ENCODE measurements around the gene SYS1.
A peak's percentile ranks its signal among the peaks of the same experiment; 100 is the strongest.

Gene SYS1

GRCh38 chr20:45358282-45359068 is 4.5 kb upstream of the SYS1 start:
- DNase-seq = no peak

DNA sequence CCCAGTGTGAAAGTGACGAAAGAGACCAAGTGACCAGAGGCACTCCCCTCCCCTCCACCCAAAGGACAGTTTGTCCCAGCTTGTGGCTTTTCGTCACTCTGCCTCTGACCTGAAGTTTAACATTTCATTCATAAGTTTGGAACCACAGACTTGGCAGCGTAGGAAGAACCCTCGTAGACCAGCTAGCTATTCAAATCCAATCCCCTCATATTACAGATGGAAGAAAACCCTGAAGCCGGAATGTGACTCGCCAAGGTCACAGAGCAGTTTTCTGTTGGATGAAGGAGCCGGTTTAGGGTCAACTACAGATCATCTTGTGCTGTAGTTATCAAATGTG is 3.9 kb upstream of the SYS1 start:
- no peak for DNase-seq

DNA sequence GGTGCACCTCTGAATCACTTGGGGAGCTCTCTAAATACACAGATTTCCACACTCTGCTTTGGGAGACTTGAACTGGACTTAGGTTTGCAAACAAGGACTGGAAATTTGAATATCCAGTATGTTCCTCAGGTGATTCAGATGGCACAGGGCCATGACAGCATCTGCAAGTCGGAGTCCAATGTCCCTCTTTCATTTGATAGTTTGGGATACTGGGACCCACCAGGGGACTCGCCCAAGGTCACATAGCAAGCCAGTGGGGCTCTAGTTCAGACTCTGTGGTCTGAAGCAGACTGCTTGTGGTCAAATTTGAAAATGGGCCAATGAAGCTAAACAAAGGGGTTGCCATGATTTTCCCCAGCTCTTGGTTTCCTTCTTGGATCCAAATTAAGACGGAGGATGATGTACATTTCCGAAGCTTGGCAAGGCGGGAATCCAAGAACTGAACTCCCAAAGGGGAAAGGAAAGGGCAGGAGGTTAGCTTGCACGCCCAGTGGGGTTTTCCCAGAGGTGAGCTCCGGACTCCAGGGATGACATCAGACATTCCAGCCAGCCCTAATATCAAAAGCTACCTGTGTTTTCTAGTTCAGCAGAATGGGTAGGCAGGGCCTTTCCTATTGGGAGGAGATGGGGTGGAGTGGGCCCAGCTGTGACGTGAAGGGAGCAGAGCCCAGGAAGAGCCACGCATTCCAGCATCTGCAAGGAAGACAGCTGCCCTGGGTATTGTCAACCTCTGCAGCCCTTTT is 3.4 kb upstream of the SYS1 start:
- no peak for DNase-seq

GRCh38 chr20:45361793-45362192 is 1.2 kb upstream of the SYS1 start:
- DNase-seq = no peak

DNA sequence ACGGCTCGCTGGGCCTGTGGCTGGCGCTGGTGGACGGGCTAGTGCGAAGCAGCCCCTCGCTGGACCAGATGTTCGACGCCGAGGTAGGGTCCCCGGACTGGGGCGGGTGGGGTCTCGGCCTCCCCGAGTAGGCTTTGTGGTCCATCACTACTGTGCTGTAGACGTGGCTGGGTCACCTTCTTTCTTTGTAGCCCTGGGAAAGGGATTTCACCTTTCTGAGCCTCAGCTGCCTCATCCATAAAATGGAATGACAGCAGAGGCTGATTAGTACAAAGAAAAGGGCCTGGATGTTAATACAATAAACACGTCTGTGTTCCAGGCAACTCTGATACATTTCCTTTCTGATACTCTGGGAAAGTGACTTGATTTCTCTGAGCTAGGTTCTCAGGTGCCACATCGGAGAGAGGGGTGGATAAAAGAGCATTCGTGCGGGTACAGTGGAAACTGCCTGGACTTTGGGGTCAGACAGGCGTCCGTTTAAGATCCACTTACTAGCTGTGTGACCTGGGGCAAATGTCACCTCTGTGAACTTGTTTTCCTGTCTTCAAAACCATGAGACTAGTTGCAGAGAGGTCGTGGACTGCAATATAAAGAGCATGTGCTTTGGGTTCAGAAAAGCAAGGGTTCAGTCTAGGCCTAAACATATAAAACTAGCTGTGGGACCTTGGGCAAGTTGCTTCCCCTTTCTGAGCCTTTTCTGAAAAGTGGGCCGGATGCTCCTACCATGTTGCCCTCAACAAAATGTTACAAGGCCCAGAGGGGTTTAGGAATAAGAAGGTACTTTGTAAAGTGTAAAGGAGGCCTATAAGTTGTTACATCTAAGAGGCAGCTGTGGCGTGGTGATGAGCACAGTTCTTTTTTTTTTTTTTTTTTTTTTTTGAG is 896 bp downstream of the SYS1 start:
- no peak for DNase-seq

DNA sequence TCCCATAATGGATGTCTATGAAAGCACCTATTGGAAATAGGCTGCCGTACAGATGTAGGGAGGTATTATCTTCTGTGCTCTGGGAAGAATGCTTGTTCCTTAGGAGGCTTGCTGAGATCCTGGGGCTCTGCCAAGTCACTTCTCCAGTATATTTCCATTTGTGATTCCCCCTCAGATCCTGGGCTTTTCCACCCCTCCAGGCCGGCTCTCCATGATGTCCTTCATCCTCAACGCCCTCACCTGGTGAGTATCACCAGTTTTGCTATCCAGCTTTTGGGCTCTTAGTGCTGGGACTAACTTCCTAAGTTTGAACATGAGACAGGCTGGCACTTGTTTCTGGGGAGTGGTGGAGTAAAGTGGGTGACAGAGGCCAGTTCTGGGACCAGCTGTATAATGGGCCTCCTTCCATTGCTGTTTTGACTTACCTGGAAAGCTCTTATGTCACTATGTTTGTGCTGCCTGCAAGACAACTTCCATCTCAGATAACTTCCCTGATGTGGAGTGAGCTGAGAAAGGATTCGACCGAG is 2.6 kb downstream of the SYS1 start:
- DNase-seq = no peak

DNA sequence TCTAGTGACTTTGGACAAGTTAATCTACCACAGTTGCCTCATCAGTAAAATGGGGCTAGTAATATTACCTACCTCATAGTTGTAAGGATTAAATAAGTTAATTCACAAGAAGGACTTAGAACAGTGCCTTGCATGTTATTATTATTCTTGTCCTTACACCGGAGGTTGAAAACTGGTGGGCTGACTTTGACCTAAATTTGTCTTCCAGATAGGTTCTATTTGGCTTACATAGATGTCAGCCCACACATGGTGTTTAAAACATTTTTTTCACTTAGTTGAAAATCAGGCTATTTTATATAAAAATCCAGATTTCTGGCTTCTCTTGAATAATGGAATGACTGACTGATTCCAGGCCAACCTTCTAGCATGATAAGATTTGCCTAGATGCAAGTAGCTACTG is 3.2 kb downstream of the SYS1 start:
- no peak for DNase-seq

GRCh38 chr20:45366631-45367030 is 3.7 kb downstream of the SYS1 start:
- peak in 1 of 2 donors; percentile 13 for DNase-seq

- DNase-seq = no peak
These were observed 4.2 kb downstream of the SYS1 start for GRCh38 chr20:45367126-45367525.

DNA sequence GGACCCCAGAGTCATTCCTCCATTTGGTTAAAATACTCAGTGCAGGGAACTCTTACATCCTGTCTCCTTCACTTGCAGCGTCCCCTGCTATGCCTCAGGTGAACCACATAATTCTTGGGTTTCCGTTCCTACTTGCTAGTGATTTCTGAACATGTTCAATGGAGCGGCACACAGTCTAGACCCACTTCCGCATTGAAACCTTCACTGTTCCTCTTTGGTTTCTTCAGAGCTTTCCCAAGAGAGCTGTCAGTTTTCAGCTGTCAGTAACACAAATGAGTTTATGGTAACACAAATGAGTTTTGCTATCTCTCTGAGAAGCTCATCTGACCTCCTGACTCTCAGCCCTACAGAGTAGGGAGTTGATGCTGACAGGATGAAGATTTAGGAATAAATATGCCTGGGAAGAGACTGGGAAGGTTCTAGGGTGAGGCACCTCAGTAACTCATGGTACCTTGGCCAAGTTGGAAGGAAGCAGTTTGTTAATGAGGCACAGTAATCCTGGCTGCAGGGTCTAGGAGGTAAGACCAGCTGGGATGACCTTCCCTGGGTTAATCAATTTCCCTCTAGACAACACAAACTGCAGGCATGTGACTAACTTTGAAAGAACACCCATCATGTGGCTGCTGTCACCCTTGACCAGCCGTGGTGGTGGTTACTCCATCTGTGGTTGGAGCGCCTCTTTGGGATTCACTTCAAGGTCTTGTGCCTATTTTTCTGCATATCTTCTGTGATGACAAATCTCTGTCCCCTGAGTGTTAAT is 5.4 kb downstream of the SYS1 start:
- DNase-seq = no peak

DNA sequence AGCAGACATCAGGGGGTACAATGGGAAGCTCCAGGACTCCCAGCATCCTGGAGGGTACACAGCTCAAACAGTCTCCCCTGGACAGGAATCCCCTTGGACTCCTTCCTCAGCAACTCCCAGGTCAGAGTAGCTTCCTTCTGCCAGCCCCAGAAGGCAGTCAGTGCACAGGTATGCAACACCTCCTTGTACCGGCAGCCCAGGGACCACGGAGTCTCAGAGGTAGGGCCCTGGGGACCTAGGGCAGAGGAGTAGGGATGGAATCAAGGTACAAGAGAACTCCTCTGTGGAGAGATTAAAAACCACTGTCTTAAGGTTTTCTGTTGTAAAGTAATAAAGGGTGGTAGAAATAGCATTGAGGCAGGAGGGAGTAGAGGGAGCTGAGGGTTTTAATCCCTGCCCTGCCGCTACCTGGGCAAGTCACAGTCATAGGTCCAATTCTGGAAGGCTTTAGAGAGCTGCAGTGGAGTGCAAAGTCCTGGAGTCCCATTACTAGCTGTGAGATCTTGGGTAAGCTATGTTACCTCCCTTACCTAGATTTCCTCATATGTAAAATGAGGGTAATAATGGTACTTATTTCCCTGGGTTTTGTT is 7.7 kb downstream of the SYS1 start:
- no peak for DNase-seq

DNA sequence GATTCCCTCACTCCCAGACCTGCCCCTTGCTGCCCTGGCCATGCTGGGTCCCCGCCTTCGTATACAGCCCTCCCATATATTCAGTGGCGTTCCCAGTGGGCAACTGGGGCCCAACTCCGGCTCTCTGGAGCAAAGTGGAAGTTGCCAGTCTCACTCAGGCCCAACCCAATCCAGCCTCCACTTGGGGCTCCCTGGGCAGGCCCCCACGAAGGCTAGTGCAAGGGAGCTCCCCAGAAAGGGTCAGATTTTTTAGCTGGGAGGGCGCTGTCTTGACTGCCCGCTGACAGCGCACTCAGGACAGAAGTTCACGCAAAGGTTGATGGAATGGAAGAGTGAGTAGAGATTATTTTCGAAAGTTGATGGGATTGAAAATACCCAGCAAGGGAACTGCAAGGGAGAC is 9.3 kb downstream of the SYS1 start:
- no peak for DNase-seq

DNA sequence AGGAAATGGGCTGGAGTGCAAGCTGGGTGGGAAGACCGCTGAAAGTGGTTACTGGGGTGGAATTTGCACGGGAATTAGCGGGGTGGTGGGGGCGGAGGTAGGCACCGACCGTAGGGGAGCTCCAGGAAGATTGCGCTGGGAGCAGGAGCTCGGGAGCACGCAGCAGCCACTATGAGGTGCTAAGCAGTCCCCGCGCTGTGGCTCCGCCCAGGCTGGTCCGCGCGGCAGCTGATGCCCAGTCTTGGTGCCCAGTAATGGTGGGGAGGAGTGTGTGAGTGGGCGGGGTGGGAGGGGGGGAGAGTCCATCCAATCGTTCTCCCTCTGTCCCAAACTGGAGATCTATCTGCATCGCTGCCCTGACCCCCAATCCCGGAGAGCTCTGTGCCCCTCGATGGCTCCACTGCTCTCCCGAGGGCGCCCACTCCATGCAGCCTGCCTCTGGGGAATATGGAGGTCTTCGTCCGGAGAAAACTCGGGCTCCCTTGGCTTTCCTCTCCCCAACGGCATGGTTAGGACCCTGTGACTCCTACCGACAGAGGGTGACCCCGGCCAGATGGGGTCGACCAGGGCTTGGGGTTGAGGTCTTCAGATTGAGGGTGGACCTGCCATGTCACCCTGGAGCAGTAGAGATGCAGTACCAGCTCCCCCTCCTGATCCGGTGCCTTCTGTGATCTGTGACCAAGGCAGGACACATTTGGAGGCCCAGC is 9.8 kb downstream of the SYS1 start:
- no peak for DNase-seq

DNA sequence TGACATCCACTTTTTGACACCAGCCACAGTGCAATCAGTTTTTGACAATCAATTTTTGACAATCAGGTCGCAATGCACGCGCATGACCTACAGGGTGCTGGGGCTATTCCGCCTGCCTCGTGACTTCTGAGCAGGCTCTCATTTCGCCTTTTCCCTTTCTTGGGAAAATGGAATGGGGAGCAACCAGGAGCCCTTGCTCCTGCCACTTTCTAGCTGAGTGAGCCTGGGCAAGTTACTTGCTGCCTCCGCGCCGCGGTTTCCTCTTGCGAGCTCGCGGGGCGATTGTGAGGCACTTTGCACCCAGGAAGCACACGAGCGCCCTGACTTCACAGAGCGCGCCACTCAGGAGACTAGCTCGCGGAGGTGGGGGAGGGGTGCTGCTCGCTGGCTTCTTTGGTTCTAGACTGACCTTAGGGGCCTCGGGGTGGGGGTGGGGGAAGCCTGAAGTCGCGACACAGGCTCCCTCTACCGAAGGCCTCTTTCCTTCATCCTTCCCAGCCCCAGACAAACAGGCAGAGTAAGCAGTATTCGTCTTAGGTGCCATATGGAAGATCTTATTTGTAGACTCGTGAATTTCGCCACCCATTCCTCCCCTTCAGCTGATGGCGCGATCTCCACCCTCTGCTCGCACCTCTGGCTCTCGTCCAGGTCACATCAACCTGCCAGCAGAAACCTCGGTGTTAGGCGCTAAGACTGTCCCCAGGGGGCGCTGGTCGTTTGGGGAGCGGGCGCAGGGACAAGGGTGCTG is 10.6 kb downstream of the SYS1 start:
- DNase-seq = peak; percentile 94 to 95

DNA sequence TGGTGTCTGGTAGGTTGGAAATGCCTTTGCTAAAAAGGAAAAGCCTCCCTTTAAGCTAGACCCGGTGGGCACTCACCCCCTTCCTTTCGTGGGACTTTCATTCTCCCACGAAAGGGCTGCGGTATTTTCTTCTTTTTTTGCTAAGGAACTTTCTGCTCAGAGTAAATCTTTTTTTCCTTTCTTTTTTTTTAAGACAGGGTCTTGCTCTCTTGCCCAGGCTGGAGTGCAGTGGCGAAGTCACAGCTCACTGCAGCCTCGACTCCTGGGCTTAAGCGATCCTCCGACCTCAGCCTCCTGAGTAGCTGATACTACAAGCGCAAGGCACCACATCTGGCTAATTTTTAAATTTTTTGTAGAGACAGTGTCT is 11.1 kb downstream of the SYS1 start:
- no peak for DNase-seq

GRCh38 chr20:45374966-45375365 is 12.0 kb downstream of the SYS1 start:
- no peak for DNase-seq

DNA sequence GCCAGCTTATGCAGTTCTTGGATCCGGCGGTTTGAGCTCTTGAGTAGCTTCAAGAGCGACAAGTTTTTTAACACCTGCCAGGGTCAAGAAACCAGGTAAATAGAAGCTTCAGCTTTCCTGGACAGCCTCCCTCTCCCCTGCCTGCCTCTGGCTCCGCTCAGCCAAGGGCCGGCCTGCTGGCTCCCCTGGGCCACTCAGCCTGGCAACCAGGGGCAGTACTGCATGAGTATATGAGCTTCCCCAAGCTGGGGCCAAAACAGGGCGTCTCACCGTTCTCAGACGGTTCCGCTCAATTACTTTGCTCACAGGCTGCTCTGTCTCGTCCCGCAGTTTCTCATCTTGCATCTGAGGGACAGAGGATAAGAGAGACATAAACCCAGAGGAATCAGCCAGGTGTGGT is 14.3 kb downstream of the SYS1 start:
- DNase-seq = no peak

DNA sequence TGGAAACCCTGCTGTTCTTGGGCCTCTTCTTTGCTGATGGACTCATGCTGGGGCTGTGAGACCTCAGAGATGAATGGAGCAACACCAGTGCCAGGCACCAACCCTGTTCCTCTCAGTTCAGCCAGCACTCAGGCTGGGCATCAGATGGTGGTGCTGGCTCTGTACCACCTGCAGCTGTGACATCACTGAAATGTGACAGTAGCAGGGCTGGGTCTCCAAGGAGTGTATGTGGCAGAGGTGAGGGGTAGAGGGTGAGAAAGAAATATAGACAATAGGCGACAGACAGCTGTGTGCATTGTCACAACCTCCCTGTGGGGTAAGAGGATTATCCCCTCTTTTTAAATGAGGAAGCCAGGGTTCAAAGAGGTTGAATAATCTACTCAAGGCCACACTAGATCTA is 15.2 kb downstream of the SYS1 start, which contains the start of gene TP53TG5:
Gene TP53TG5 (minus strand): TSS at position 135 of the 400 bp plus-strand sequence. CDS start 89 bp downstream, at position 46.
- no peak for DNase-seq

DNA sequence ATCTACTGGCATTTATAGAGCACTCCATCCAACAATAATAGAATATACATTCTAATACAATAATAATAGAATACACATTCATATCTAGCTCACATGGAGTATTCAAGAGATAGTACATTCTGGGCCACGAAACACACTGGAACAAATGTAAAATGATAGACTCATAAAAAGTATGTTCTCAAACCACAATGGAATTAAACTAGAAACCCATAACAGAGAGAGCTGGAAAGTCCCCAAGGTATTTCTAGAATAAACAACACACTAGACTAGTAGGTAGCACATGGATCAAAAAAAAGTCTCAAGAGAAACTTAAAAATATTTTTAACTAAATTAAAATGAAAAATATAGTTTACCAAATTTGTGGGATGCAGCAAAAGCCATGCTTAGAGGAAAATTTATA is 24.3 kb downstream of the SYS1 start:
- DNase-seq = no peak

GRCh38 chr20:45390931-45391330 is 28.0 kb downstream of the SYS1 start:
- DNase-seq = no peak

DNA sequence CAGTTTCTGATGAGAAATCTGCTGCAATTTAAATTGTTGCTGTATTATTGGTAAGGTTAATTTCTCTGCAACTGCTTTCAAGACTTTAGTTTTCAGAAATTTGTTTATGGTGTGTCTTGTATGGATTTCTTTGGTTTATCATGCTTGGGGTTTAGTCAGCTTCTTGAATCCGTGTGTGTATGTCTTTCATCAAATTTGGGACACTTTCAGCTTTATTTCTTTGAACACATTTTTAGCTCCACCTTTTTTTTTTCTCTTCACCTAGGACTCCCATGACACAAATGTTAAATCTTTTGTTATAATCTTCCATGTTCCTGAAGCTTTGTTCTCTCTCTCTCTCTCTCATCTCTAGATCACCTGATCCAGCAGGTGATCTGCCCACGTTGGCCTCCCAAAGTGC is 28.6 kb downstream of the SYS1 start:
- no peak for DNase-seq
